WTC11 (cell line): ENCODE data around the gene PRR5L. TPM values are rescaled to one million over a fixed set of nuclear protein-coding genes. Genes with fewer than 3 reads are reported as not detected.

ENCODE experiments used
- ATAC-seq: fragments of 200-7000 bp; cut with Tn5 transposase; 2 replicates; pipeline ENCODE4 v1.10.0; 2021; ENCODE audit warnings: mild to moderate bottlenecking, moderate library complexity
- CTCF ChIA-PET: fragments of 300-600 bp; sonication (Branson Sonifier 250); formaldehyde crosslinking; loops from one replicate; lab custom pipeline; 2021; ENCODE audit warnings: antibody characterized with exemption; lab: Charles Lee
- POLR2A ChIA-PET: fragments of 350-600 bp; sonication (Branson Sonifier 250); formaldehyde crosslinking; loops from one replicate; lab custom pipeline; 2021; ENCODE audit warnings: antibody characterized with exemption; lab: Charles Lee
- DNase-seq: peaks from one replicate; pipeline ENCODE4 v3.0.0; 2021; ENCODE audit warnings: low spot score
- H3K27ac Mint-ChIP-seq: 2 replicates; pipeline ENCODE4 v1.8.0; 2021; ENCODE audit warnings: mixed read lengths
- H3K27me3 Mint-ChIP-seq: 2 replicates; pipeline ENCODE4 v1.8.0; 2021; ENCODE audit warnings: low read depth, mild to moderate bottlenecking, moderate library complexity, mixed read lengths
- H3K36me3 Mint-ChIP-seq: 2 replicates; pipeline ENCODE4 v1.8.0; 2021; ENCODE audit warnings: mixed read lengths
- H3K4me1 Mint-ChIP-seq: 2 replicates; pipeline ENCODE4 v1.8.0; 2022; ENCODE audit warnings: mixed read lengths
- H3K4me3 Mint-ChIP-seq: 2 replicates; pipeline ENCODE4 v1.8.0; 2021; ENCODE audit warnings: mild to moderate bottlenecking, moderate library complexity, mixed read lengths
- H3K9me3 Mint-ChIP-seq: 2 replicates; pipeline ENCODE4 v1.8.0; 2021; ENCODE audit warnings: mixed read lengths
- ATF6 ChIP-seq: sonication (generic); formaldehyde crosslinking; IDR thresholded peaks from 2 replicates; pipeline ENCODE4 v1.8.1; 2023; ENCODE audit warnings: mild to moderate bottlenecking, missing genetic modification reagents
- CTCF ChIP-seq: fragments of 200-600 bp; IDR thresholded peaks from 2 replicates; pipeline ENCODE4 v1.8.0; 2022; ENCODE audit warnings: antibody characterized with exemption
- E2F4 ChIP-seq: sonication (generic); formaldehyde crosslinking; IDR thresholded peaks from 2 replicates; pipeline ENCODE4 v1.8.1; 2022; ENCODE audit warnings: low read depth, mild to moderate bottlenecking, moderate library complexity, missing genetic modification reagents, borderline replicate concordance
- E2F5 ChIP-seq: sonication (generic); formaldehyde crosslinking; IDR thresholded peaks from 2 replicates; pipeline ENCODE4 v1.8.1; 2022; ENCODE audit warnings: mild to moderate bottlenecking, moderate library complexity, missing genetic modification reagents
- HMGA2 ChIP-seq: fragments of 250-450 bp; sonication (Bioruptor Pico); IDR thresholded peaks from 2 replicates; pipeline ENCODE4 v1.4.0; 2021; ENCODE audit warnings: mild to moderate bottlenecking, moderate library complexity
- MXD4 ChIP-seq: fragments of 250-450 bp; sonication (Bioruptor Pico); IDR thresholded peaks from 2 replicates; pipeline ENCODE4 v1.8.0; 2021; ENCODE audit warnings: mild to moderate bottlenecking, moderate library complexity, borderline replicate concordance
- NFE2L1 ChIP-seq: sonication (generic); formaldehyde crosslinking; IDR thresholded peaks from 2 replicates; pipeline ENCODE4 v1.8.1; 2023; ENCODE audit warnings: missing genetic modification reagents
- PRDM15 ChIP-seq: sonication (generic); formaldehyde crosslinking; IDR thresholded peaks from 2 replicates; pipeline ENCODE4 v1.8.0; 2022; ENCODE audit warnings: missing genetic modification reagents
- RORB ChIP-seq: fragments of 250-450 bp; sonication (Bioruptor Pico); IDR thresholded peaks from 2 replicates; pipeline ENCODE4 v1.9.0; 2021; ENCODE audit warnings: mild to moderate bottlenecking
- ZBTB21 ChIP-seq: sonication (generic); formaldehyde crosslinking; IDR thresholded peaks from 2 replicates; pipeline ENCODE4 v1.8.1; 2023; ENCODE audit warnings: mild to moderate bottlenecking, missing genetic modification reagents, borderline replicate concordance
- ZNF423 ChIP-seq: fragments of 250-450 bp; sonication (Bioruptor Pico); IDR thresholded peaks from 2 replicates; pipeline ENCODE4 v2.1.2; 2022; ENCODE audit warnings: mild to moderate bottlenecking, moderate library complexity
- total RNA-seq: library from RNA; stranded (reverse); gene quantifications from 3 replicates; pipeline ENCODE4 v1.2.3, GENCODE V29; 2021
- TF ChIP-seq, protein P1 (sequence below): fragments of 250-450 bp; sonication (Bioruptor Pico); IDR thresholded peaks from 2 replicates; pipeline ENCODE4 v2.1.2; 2022; ENCODE audit warnings: mild to moderate bottlenecking, moderate library complexity
- TF ChIP-seq, protein P2 (sequence below): sonication (generic); formaldehyde crosslinking; IDR thresholded peaks from 2 replicates; pipeline ENCODE4 v1.8.1; 2022; ENCODE audit warnings: missing genetic modification reagents, borderline replicate concordance
- TF ChIP-seq, protein P3 (sequence below): fragments of 250-450 bp; sonication (Bioruptor Pico); IDR thresholded peaks from 2 replicates; pipeline ENCODE4 v1.9.0; 2021; ENCODE audit warnings: moderate library complexity, mild to moderate bottlenecking, inconsistent platforms, borderline replicate concordance

PRR5L gene
- total RNA-seq, 1 experiment from 2014 or later = 3.9 TPM

GRCh38 chr11:36264973-36265344 lies 31.1 kb upstream of the PRR5L start:
- Mint-ChIP-seq H3K4me3 (no peak overlapping the region), H3K36me3 (no peaks in the 10 kb centered on the region), H3K4me1 (peaks cover 2% of the 10 kb centered on the region), H3K9me3 (no peaks in the 10 kb centered on the region), H3K27ac (no peak overlapping the region), H3K27me3 (peaks cover 2% of the 10 kb centered on the region)
- DNase-seq (no peak), ATAC-seq (no peak)
- POLR2A ChIA-PET = no interaction called here
- TF ChIP-seq E2F5 (CRISPR knock-in tag) = no peak
- no peak for TF ChIP-seq PRDM15 (CRISPR knock-in tag)
- no peak for TF ChIP-seq E2F4
- no peak for TF ChIP-seq NFE2L1 (CRISPR knock-in tag)
- TF ChIP-seq, protein P1, sequence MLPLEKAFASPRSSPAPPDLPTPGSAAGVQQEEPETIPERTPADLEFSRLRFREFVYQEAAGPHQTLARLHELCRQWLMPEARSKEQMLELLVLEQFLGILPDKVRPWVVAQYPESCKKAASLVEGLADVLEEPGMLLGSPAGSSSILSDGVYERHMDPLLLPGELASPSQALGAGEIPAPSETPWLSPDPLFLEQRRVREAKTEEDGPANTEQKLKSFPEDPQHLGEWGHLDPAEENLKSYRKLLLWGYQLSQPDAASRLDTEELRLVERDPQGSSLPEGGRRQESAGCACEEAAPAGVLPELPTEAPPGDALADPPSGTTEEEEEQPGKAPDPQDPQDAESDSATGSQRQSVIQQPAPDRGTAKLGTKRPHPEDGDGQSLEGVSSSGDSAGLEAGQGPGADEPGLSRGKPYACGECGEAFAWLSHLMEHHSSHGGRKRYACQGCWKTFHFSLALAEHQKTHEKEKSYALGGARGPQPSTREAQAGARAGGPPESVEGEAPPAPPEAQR (CRISPR knock-in tag) = no peak
- no peak for TF ChIP-seq RORB (CRISPR knock-in tag)
- no peak for TF ChIP-seq ZNF423 (CRISPR knock-in tag)
- TF ChIP-seq HMGA2 (CRISPR knock-in tag) = no peak
- TF ChIP-seq ATF6 (CRISPR knock-in tag) = no peak
- no peak for TF ChIP-seq MXD4 (CRISPR knock-in tag)
- TF ChIP-seq, protein P2, sequence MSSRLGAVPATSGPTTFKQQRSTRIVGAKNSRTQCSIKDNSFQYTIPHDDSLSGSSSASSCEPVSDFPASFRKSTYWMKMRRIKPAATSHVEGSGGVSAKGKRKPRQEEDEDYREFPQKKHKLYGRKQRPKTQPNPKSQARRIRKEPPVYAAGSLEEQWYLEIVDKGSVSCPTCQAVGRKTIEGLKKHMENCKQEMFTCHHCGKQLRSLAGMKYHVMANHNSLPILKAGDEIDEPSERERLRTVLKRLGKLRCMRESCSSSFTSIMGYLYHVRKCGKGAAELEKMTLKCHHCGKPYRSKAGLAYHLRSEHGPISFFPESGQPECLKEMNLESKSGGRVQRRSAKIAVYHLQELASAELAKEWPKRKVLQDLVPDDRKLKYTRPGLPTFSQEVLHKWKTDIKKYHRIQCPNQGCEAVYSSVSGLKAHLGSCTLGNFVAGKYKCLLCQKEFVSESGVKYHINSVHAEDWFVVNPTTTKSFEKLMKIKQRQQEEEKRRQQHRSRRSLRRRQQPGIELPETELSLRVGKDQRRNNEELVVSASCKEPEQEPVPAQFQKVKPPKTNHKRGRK = no peak
- TF ChIP-seq ZBTB21 (CRISPR knock-in tag) = no peak
- CTCF ChIA-PET = interaction anchor here (1.0 to 5.9 kb wide), 16 partner anchors 12 to 777 kb away, joined by 3 to 109 read pairs (median 4); partner anchors contain the start of gene PAMR1

DNA sequence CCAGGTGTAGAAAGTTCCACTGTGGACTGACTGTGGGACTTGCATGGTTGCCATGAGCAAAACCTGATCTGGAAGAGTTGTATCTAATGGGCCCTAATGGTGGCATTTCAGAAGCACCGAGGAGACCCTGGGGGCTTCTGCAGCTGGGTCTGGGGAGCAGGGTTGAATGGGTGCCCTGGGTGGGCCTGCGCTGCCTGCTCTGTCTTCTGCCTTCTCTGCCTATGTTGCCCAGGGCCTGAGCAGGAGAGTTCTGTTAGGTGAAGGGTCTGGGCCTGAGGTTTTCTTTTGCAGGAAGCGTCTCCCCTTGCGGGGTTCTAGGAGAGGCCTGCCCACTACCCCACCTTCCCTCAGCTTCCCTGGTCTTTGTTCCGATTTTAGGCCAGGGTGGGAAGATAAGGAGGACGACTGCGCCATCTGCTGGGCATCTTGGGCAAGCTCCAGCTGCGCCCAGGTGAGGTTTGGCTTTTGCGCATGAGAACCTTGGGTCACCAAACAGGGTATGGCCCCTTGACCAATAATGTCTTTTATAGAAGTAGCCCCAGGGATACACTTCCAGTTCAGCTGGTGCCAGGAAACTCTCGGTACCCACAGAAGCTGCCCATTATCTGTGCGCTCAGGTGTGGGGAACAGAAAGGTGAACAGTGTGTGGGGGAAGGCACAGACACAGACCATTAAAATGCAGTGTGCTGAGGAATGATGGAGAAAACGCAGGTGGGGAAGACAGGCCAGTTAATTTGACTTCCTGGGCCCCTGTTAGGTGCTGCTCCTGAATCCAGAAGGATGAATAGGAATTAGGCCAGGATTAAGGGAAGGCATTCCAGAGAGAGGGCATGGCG lies 30.1 kb upstream of the PRR5L start:
- Mint-ChIP-seq H3K9me3 (no peaks in the 10 kb centered on the region), H3K27me3 (peaks cover 2% of the 10 kb centered on the region), H3K4me1 (peaks cover 2% of the 10 kb centered on the region), H3K27ac (no peak overlapping the region), H3K36me3 (no peaks in the 10 kb centered on the region), H3K4me3 (no peak overlapping the region)
- POLR2A ChIA-PET = interaction anchor here (0.5 kb wide), 1 partner anchor 777 kb away, joined by 4 read pairs; no protein-coding TSS in a partner anchor
- CTCF ChIA-PET = interaction anchor here (0.5 to 5.9 kb wide), 43 partner anchors 8 to 848 kb away, joined by 3 to 109 read pairs (median 4); partner anchors contain the start of genes COMMD9 and PAMR1
- peak; percentile 82 for TF ChIP-seq CTCF
- TF ChIP-seq, protein P3, sequence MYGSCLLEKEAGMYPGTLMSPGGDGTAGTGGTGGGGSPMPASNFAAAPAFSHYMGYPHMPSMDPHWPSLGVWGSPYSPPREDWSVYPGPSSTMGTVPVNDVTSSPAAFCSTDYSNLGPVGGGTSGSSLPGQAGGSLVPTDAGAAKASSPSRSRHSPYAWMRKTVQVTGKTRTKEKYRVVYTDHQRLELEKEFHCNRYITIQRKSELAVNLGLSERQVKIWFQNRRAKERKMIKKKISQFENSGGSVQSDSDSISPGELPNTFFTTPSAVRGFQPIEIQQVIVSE = no peak
- peak; percentile 93 for ATAC-seq
- DNase-seq = peak; percentile 80
